Activated CD4-positive, alpha-beta T cell treated with anti-CD3 and anti-CD28 coated beads for 1 hour (primary cell): ENCODE measurements around the gene RPTOR.
A peak's percentile ranks its signal among the peaks of the same experiment; 100 is the strongest.

ENCODE experiments used
- DNase-seq: peaks from one replicate; pipeline ENCODE4 v3.0.0-alpha.2; 2020

Gene RPTOR

DNA sequence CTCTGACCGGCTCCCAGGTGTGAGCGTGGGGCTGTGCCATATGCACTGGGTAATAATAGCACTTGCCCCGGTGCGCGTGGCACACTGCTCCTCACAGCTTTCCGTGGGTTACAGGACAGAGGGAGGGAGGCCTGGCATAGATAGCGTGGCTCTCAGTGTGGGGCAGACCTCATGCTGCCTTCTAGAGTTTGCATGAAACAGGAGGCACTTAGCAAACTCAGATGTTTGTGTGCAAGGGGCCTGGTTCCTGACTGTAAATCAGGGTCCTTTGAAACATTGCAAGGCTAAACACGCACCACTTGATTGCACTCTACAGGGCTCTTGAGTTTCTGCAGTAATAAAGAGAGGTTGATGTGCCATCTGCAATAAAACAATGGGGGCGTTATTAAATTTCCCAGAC, 101.7 kb downstream of the RPTOR start:
- DNase-seq: no peak

DNA sequence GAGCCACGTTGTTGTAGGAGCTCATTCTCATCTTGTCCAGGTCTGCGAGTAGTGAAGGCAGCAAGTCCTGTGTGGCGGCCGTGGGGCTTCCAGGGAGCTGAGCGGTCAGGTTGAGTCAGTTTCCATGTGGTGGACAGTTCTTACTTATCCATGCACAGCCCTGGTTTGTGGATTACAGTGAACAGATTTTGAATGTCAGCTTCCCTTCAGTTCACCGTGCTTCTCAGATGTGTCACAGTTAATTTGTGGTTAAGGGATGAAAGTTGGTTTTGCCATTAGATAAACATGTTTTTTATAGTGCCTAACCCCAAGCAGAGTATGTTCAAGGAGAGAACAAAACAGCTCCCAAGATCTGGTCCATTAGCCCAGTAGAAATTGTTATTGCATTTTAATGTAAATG, 103.1 kb downstream of the RPTOR start:
- DNase-seq: no peak

GRCh38 chr17:80649200-80649644, 104.6 kb downstream of the RPTOR start:
- DNase-seq: no peak

DNA sequence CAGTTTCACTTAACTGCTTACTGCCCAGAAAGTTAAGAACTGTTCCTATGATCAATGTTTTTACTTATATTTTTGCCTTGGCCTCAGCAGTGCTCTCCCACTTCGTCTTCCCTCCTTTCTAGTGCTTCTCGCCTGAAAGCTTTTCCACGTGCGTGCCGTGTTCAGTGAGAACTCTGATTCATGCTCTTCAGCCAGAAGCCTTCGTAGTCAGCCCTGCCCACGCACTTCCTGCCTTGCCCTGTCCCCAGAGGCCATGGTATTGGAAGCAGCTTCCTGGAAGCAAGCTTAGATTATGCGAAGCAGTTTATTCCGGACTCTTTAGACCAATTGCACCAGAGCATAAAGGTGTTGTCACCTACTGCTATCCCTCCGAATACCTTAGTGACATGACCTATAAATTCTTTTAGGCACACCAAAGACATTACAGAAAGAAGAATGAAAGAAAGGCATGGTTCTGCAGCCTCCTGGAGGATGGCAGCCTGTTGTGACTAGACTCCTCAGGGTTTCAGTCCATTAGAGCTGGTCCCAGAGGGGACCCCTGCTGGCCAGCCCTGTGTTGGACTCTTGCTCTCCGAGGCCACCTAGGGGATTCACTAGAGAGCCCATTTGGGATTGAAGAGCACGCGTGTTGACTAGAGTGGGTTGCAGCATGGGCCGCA, 105.2 kb downstream of the RPTOR start:
- DNase-seq: peak; percentile 52

- no peak for DNase-seq
Measured at GRCh38 chr17:80650331-80650672, 105.7 kb downstream of the RPTOR start.

GRCh38 chr17:80650751-80651518, 106.3 kb downstream of the RPTOR start:
- DNase-seq: no peak

DNA sequence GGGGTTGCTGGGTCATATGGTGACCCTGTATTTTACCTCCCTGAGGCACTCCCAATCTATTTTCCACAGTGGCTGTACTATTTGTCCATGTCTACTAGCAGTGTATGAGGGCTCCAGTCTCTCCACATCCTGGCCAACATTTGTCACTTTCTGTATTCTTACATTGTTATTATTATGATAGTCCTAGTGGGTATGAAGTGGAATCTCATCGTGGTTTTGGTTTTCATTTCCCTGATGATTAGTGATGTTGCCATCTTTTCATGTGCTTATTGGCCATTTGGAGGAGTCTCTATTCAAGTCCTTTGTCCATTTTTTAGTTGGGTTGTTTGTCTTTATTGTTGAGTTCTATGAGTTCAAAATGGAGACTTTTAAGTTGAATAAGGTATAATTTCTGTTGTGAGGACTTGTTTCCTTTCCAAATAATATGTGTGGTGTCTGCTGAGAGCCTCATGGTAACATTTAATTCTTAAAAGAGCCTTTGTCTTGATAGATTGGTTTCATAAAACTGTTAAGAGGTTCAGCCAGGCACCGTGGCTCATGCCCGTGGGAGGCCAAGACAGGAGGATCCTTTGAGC, 108.2 kb downstream of the RPTOR start:
- DNase-seq: no peak

DNA sequence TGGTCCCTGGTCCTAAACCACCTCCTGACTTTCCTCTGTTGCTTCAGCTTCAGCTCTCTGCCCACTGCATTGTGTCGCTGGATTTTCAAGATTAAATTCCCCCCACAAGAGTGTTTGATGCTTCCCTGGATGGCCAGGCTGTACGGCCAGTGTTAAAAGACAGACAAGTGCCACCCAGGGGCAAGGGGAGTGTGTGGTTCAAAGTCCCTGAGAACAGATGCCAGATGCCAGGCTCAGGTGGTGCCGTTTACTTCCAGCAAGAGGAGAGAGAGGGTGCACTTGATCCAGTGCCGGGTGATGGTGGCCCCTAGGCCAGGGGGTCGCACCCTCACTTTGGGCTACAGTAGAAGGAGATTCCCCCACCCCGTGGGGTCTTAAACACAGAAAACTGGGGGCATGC, 109.2 kb downstream of the RPTOR start:
- no peak for DNase-seq

GRCh38 chr17:80655608-80656007, 111.0 kb downstream of the RPTOR start:
- no peak for DNase-seq

DNA sequence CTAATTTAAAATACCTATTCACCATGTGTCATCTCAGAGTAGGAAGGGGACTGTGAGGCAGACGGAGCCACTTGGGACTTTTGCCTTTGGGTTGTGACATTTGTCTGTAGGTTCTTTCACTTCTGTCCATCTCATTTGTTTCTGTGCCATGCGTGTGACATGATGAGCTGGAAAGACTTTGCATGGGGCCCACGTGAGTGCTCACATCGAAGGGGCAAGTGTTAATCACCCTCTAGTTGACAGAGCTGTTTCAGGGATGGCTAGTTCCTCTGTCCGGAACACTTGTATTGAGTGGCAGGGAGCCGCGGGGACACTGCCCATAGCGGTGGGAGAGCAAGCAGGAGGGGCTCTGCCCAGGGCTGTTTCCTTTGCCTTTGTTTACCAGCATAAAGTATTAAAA, 112.0 kb downstream of the RPTOR start:
- DNase-seq: no peak

- no peak for DNase-seq
Measured at GRCh38 chr17:80657561-80657960, 112.9 kb downstream of the RPTOR start.

- no peak for DNase-seq
Measured at GRCh38 chr17:80658821-80659220, 114.2 kb downstream of the RPTOR start.

DNA sequence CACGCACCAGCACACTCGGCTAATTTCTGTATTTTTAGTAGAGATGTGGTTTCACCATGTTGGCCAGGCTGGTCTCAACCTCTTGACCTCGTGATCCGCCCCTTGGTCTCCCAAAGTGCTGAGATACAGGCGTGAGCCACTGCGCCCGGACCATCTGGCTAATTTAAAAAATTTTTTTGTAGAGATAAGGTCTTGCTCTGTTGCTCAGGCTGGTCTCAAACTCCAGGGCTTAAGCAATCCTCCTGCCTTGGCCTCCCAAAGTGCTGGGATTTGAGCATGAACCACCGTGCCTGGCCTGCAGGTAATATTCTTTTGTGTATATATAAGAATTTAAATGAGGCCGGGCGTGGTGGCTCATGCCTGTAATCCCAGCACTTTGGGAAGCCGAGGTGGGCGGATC, 115.0 kb downstream of the RPTOR start:
- no peak for DNase-seq

DNA sequence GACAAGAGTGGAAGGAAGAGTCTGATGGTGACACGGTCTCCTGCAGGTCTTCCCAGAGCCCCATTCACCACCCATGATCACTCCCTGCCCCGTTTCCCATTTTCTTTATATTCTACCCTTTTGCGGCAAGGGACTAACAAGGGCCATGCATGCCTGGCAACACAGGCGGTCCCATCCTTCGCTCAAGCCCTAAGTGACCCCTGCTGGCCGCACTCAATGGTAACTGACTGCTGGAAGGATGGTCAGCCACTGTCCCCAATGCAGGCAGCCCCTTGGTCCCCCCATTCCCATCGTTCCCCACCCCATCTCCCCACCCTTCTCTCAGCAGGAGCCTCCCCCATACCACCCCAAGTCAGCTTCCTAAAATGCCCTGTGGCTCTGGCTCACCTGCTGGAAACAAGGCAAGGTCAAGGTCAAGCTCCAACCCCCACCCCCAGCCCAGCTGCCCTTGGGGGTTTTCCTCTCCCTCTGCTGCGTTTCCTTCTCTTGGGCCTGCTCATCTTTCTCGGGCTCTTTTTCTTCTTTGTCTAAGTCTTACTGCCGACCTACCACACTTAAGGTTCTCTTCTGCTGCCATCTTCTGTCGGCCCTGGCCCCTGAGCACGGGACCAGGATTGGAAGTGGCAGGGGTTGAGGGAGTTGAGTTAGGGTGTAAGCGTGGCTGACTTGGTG, 116.0 kb downstream of the RPTOR start:
- DNase-seq: no peak

DNA sequence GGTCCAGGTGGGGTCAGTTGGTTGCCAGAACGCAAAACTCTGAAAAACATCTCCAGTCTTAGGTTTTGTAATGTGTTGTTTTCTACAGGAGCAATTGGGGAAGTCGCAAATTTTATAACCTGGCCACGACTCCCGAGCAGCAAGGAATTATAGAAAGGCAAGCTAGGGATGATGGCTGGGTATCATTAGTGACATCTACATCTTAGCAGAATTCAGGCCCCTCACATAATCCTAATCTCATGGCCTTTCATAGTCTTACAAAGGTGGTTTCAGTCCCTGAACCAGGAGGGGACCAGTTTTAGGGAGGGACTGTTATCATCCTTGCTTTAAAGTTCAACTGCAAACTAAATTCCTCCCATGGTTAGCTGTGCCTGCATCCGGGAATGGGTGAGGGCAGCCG, 117.9 kb downstream of the RPTOR start:
- no peak for DNase-seq

DNA sequence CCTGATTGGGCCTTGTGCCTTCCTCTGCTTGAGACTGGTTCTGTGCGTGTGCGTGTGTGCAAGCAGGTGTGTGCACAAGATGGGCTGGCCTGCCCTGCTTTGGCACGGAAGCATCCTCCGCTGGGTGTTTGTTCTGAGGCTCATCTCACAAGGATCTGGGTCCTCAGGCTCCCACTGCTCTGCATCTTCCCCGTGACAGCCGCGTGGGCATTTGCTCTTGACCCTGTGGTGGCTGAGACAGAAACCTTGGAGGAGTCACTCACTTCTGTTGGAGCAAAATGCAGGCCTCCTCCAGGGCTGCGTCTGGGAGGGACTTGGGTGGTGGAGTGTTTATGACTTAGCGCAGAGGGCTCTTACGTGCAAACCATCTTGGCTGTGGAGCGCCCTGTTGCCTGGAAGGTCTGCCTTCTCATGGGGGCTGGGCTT, 119.2 kb downstream of the RPTOR start:
- DNase-seq: peak; percentile 17

- DNase-seq: no peak
Measured at GRCh38 chr17:80664217-80664790, 119.7 kb downstream of the RPTOR start.

GRCh38 chr17:80665792-80666191, 121.2 kb downstream of the RPTOR start:
- DNase-seq: no peak

GRCh38 chr17:80666867-80667266, 122.2 kb downstream of the RPTOR start:
- DNase-seq: no peak

- no peak for DNase-seq
Measured at GRCh38 chr17:80667462-80668277, 123.0 kb downstream of the RPTOR start.

DNA sequence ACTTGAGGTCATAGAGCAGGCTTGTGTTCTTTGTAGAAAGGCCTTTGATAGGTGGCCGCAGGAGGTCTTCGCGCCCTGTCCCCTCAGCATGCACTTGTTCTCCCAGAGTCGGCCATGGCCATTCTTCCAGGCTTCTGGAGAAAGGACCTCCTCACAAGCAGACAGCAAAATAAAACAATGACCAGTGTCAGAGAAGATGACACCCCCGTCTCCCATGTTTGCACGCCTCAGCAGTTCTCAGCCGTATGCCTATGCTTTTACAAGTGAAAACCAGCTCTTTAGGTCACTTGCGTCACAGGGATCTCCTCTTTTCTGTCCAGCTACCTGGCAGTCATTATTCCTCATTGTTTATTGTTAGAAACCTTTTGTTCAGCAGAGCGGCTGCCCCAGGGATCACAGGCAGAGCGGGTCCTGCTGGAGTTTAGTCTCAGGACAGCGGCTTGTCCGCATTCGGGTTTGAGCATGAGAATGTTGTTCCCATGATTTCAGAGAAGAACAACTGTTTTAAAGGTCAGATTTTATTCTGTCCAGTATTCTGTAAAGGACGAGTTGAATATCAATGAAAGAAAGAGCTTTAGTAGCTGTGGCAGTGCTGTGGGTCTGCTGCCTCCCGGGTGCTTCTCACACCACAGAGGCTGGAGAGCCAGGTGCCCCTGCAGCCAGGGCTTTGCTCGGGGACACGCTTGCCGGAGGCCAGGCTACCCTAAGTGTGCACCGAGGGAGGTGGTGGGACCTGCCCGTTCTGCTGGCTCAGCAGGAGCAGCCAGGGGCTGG, 123.9 kb downstream of the RPTOR start:
- DNase-seq: no peak
